SIG-M5 treated with dmso at 0.1 percent for 504 hours (cell line): ENCODE data around the gene CACNA1E.

Source experiments
- DNase-seq: peaks from one replicate; lab custom pipeline; 2025; ENCODE audit not compliant: unreplicated experiment; lab: John Stamatoyannopoulos, UW

The CACNA1E gene

DNA sequence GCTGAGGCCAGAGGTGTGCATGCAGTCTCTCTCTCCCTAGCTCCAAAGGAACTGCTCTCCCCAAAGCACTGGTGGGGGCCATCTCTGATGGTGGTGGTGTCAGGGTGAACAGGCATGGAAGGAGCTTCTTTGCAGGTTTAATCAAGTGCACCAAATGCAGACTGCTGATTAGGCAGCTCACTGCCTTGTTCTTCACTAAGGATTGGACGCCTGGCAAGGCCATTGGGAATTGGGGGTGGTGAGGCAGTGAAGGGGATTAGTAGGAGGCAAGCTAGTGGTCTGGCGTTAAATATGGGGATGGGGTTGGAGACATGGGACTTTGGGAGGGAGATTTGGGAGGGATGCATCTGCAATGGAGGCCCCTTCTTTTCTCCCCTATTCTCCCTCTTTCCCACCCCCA, 1.5 kb downstream of the CACNA1E start:
- no peak for DNase-seq

DNA sequence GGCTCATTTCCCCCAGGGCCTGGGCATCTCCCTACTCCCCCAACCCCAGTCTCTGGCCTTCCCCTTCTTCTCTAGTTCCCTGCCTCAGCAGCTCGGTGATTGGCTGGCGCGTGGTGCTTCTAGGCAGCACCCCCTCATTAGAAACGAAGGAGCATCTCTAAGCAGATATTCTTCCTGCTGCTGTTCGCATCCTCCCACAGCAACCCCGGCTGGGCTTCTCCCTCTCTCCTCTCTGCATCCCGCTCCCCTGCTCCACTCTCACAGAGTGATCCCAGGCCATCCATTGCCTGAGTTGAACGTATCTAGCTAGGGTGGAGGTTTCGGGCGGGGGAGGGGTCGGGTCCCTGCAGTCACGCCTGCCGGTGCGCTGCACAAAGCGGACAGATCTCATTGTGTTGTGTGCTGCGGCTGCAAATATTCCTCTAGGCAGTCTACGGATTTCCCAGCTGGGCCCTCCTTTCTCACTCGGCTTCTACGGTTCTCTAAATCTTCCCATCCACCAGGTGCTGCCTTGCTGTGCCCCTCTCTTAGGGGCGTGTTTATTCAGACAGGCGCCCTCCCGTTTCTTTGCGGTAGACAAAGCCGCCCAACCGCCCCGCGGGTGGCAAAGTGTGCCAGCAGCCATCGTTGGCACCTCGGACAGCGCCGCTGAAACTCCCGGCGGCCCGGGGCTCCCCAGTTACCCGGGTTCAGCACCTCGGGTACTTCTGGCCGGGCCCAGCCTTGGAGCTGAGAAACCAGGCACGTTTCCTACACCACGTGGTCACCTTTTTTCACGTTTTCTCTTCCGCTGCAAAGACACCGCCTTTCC, 2.2 kb downstream of the CACNA1E start:
- no peak for DNase-seq

DNA sequence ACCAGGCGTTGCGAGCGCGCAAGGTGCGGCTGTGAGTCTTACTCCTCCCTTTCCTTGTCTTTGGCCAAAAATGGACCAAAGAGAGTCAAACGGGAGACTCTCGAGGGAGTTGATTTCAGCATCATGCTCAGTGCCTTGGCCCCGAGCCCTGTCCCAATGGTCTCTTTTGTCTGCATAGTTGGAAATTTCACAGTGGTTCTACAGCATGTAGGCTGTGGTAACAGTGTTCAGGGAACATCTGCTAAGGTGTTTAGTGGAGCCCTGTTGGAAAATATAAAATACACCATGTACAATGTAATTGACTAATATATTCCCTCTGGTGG, 2.7 kb downstream of the CACNA1E start:
- no peak for DNase-seq

DNA sequence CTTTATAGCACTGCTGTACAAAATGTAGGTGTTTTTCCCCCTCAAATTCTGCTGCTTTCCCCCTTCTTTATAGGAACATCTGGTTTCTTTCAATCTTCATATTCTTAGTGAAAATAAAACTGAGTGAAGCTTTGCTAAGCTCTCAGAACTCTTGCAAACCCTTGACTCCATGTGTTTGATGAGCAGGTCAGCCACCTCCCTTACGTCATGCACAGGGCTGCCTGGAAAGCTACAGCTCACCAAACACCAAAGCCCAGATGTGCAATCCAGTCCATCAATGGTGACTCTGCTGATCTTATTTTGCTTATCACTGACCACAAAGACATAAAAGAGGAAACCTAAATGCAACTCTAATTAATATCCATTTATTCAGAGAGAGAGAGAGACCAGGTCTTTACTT, 5.5 kb downstream of the CACNA1E start:
- no peak for DNase-seq

DNA sequence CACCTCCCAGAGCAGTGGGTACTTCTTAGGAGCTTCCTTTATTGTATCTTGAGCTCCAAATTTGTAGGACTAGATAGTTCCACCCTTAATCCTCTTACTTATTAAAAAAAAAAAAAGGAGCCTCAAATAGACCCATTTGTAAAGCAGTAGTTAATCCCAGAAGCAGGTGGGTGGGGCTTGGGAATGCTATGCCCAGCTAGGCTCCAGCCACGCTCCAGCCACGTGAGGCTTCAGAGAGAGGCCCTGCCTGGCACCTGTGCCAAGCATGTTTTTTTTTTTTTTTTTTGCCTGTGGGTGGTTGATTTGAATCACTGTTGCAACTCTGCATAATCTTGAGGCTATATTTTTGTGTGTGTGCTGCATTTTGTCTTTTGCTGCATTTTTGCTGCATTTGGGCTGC, 7.0 kb downstream of the CACNA1E start:
- DNase-seq, result no peak

DNA sequence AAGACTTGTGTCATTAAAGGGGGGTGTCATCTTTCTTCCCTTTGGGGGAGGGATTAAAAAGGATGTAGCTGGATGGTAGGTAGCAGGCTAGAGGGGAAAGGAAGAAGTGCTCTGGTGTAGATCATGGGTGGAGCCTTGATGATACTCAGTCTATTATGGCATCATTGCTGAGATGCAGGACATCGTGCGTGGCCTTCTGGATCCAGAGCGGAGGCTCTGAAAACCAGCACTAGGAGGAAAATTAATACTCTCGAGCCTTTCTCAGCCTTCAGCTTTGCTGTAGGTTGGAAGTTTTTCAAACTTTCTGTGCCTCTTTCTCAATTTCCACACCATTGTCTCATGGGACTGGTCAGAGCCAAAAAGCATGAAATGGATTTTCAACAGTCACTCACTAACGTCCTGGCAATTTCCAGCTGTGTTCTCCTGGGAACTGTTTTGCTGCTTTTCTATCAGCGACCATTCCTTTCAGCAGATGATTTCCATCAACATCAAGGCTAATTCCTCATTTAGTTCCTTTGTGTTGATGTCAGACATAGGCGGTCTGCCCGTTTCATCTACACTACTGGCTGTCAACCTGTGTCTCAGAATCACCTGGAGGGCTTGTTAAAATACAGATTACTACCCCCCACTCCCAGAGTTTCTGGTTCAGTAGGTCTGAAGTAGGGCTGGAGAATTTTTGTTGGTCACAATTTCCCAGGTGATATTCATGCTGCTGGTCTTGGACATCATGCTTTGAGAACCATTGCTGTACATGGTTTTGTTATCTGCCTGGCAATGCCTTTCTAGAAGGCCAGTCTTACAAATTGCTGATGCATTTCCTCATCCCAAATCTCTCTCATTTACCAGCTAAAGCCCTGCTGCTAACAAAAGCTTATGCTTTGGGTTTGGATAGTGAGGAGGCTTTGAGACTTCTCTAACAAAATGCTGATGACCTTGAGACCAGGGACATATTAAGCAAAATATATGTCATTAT, 7.7 kb downstream of the CACNA1E start:
- no peak for DNase-seq

DNA sequence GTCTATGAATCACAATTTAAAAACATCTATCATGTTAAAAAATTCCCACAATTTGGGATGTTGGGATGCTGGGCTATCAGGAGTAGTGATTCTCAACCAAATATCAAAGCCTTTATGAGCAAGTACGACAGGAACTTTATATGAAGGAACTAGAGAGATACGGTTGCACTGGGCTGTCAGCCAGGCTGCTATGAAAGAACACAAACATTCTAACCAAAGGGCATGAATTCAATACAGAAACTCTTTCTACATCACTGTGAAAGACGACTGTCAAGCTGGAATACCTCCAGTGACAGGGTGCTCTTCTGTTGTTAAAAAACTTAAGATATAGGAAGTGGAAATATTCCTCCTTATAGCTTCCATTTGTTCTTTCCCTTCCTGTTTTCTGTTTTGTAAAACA, 9.8 kb downstream of the CACNA1E start:
- DNase-seq, result no peak

DNA sequence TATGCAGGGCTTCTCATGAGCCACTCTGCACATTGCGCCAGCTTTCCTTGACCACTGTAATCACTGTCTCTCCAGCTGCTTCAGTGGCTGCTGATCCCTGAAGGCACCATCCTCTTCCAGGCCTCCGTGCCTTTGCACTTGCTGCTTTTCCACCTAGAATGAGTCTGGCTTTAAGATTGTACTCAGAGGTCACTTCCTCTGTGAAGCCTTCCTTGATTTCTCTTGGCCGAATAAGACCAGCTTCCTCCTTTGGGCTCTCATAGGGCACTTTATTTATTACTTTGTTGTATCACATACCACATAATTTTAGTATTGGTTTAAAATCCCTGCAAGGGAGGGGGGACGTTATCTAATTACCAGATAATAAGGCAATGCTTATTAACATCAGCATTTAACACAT, 10.6 kb downstream of the CACNA1E start:
- DNase-seq, result no peak

DNA sequence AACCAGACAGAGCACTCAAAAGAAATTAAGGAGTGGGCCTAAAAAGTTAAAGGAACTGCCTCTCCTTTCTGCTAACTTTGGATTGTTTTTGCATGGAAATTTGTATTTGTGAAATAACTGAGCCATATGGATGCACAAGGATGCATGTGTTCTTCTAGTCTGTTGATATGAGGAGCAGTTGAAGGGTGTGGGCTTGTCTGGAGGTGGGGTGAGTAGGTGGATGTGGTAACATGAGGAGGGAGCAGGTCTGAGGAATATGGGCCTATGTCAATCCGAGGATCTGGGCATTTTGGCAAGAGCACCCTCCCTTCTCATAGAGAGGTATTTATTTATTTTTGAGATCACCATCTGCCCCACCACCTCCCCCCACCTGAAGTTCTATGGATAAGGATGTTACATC, 13.4 kb downstream of the CACNA1E start:
- DNase-seq, result no peak

DNA sequence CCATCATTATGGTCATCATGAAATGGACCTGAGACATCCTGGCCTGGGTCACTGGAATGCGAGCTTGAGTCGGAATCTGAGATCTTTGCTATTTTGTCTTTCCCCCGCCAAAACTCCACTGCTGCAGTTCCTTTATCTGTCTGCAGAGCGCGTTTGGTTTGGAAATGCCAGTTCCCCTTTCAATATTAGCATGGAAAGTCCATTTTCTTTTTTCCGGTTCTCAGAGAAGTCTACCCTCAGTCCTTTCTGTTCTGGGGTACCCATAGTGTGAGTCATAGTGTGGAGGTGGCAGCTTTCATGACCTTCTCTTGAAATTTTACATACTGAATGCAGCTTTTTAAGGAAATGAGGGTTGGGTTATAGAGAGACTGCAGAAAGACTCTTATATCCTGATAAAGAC, 14.6 kb downstream of the CACNA1E start:
- DNase-seq, result peak; percentile 24

DNA sequence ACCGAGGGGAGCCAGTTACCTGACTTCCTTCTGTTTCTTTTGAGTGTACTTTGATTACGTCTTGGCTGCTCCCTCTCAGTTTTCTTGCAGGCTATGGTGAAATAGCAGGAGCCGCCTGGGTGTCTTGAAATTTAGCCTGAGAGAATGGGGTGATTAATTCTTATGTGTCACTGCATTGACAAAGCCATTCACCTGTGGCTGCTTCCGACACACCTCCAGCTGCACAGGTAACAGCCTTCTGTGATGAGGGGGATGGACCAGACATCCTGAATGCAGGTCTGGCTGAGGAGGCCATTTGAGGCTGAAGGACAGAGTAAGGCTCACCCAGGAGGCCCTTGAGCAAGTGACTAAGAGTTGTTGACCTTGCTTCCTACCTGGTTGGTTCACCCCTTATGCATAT, 16.5 kb downstream of the CACNA1E start:
- no peak for DNase-seq

DNA sequence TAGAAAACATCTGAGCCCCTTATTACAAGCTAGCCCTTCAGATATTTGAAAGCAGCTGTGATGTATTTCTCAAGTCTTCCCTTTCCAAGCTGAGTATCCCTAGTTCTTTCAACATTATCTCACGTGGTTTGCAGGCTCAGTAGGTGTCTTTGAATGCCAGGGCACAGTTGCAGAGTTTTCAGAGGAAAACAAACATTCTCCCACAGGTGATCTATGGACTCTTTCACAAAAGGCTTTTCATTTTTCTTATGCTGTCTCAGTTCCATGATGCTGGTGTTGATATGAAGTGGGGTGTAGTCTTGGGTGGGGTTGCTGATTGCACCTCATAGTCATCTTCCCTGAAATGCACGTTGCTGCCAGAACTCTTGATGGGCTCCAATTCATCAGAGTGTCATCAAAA, 17.3 kb downstream of the CACNA1E start:
- DNase-seq, result no peak

DNA sequence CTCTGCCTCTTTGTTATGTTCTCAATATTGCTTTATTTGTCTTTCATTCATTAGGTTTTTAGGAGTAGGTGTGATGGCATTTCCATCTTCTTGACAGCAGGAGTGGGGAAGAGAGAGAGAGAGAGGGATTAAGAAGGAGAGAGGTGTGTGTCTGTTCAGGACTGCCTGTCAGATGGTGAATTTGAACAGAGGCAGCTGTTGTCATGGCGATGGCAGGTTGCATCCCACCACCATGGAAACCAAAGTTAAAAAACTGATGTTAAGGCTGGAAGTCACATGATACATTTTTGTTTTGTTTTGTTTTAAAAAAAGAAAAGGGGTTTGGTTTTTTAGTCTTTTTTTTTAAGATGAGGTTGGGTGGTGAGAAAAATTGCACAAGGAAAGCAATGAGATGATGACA, 18.3 kb downstream of the CACNA1E start:
- no peak for DNase-seq

DNA sequence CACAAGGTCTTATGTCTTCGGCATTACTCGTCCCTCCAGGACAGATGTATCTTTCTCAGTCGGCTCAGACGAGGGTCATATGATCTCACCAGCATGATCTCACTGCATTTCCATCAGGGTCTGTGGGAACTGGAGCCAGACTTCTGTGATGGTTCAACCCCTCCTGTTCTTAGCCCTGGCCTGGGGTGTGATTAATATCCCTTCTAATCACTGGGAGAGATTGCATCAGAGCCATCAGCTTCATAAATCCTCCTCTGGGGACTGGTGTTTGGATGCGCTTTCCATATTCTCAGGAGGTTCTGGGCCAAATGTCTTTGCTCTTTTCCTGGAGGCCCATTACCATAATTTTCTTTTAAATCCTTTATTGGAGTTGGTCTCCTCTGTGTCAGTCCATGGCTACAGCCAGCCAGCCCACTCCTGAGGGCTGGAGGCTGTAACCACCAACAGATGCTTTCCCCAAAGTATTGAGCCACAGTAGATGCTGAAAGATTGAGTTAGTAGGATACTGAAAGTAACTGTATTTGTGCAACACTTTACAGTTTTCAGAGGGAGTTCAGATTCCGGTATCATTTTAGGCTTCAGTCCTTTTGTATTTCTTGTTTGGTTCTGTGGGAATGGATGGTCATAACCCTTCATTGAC, 20.0 kb downstream of the CACNA1E start:
- peak; percentile 42 for DNase-seq

DNA sequence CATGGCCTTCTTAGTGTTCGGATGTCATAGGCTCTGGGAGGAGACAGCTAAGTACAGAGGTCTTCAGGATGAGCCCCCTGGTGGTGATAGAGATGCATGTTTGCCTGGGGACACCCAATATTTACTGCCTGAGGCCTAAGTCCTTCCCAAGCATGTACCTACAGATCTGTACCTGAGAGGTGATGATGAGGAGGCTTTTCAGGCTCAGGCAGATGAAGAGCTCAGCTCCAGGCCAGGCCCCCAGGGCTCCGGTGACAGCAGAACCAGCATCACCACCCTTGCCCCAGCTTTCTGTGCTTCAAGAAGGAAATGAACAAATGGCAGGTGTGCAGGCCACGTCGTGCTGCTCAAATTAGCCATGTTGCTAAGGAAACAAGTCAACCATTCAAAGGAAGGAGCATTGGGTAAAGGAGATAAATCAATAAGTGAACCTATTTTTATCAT, 21.1 kb downstream of the CACNA1E start:
- peak; percentile 41 for DNase-seq

DNA sequence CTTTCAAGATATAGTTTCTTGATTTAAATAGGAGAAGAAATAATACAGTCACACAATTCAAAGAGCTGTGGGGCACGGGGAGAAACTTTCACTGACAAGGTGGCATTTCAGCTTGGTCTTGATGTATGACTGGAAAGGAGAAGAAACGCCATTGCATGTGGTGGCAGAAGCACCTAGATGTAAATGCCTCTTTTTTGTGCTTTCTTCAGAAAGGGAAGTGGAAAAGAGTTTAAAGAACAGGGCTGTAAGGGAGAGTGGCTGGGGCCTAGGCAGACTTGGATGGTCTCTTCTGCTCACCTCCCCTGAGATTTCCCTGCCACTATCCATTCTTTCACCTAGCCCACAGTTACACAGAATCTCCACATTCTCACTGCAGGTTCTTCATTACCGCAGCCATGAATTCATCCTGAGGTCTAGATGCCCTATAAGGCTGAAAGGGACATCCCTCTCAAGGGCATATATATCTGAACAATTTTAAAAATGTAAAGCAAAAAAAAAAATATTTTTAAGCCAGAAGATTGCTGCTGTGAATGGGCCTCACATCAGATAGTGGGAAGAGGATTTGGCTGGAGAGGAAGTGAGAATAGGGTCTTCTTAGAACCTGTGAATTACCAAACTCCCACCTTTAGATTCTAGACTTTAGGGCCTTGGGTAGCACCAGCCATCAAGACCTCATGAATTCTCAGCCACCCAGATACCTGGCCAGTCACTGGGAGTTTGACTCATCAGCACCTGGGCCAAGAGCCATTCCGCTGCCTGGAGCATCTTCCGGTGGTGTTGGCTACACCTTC, 23.4 kb downstream of the CACNA1E start:
- no peak for DNase-seq

DNA sequence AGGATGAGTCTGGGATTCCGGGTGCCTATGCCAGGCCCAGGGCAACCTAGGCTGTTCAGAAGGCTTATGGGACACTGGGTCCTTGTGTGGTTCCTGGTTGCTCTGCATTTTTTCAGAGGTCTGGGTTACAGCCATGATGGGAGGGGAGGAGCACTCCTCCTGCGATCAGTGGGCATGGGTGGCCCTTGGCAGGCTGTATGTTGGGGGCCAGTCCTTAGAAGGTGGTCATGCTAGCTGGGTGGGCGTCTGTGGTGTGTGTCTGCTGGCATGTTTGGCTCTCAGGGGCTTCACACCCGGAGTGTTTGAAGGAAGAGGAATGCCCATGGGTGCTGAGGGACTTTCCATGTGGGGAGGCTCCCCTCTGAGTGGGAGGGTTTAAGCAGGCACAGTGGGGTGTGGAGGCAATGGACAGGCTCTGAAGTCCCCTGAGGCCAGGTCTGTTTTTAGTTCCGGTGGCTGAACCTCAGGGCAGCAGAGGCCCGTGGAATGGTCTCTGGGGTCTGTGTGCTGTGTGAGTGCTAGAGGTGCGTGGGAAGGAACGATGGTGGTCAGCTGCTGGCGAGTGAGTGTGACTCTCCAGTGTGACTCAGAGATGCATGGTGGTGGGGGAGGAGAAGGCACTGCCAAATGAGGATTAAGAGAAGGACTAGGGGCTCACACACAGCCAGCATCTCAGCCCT, 25.3 kb downstream of the CACNA1E start:
- DNase-seq, result no peak

DNA sequence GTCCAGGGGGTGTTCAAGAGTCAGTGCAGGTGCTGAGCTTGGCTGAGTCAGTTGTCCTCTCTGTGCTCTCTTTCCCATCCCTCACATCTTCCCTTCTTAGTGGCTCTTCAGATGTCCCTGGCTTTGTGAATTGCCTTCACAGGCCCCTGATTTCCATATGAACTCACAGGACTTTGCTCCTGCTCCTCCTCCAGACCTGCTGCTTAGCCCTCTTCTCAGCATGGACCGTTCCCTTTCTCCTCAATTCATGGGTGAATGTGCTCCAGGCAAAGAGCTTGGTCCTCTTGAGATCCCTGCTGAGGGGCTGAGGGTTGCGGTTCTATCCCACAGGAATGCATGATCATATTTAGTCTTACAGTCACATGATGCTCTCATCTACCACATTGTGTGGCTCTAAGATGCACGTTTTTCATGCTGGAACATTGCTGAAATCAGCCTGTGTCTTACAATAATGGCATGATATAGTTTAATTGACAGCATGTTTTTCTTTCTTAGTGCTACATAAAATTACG, 30.5 kb downstream of the CACNA1E start:
- no peak for DNase-seq

DNA sequence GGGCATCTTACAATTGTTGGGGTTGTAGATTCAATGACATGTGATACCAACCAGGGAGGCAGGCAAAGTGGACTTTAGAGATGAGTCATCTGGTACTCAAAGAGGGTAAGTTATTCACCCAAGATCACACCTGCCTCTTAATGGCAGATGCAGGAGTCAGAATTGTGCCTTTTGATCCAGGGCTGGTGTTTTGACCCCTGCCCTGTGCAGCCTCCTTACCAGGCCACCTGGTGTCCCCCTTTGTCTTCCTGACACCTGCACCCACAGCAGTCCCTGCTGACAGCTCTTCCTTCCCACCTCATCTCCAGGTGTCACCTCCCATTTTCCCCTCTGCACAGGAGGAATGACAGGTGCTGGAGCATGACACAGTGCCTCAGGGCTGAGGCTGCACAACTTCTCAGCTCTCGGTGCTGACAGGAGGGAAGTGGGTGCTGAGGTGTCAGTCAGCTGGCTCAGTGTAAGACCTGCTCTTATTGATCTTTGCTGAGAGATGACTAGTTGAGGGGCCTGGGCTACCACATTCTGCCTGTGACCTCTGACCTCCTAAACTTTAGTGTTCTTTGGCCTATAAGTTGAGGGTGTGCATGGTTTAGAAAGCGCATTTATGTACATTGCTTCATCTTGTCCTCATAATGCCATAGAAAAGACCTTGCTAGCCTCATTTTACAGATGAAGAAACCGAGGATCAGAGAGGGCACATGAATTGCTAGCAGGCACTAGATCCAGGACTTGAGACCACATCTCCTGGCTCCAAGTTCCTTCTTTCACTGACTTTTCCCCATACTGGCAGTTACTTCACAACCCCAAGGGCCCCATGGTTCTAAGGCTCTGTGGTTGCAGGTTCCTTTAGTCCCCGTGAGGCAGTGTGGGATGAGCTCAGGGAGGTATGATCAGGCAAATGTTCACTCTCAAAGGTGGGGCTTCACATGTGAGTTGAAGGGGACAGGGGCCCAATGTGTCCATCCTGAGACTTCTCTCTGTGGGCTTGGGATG, 31.3 kb downstream of the CACNA1E start:
- peak; percentile 21 for DNase-seq
